ENCODE measurements around the gene TCF4.

Gene TCF4

GRCh38 chr18:55354795-55355194, 233.2 kb downstream of the TCF4 start:
- ChIA-PET CTCF (interaction anchor here (0.8 to 1.7 kb wide), 5 partner anchors 10 to 427 kb away, joined by 3 to 5 read pairs (median 4); no protein-coding TSS in a partner anchor), POLR2A (no interaction called here)
- H3K4me3 ChIP-seq (ENCODE audit: low read depth, low read length): no peak overlapping the region
- no peak for DNase-seq (ENCODE audit: low read depth, low spot score)
- TF ChIP-seq CTCF (IDR thresholded peaks at IDR 0.05; ENCODE audit: insufficient read depth, low read length, missing control alignments): no peak

DNA sequence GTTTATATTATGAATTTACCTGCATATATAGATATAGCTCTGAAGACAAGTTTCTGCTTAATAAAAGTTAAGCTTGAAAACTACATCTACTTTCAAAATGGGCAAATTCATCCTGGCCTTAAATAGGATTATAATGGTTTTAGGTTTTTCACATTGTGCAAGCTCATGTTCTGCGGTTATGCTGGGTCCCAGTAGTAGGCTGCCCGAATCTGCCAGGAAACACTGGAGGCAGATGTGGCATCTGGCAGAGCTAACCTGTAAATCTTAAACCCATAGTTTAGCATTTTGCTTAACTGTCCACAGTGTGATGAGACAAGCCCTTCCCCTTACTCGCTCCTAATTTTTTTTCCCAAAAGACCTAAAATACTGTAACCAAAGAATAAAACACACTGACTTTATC, 234.2 kb downstream of the TCF4 start:
- H3K4me3 ChIP-seq (ENCODE audit: low read depth, low read length): no peak overlapping the region
- POLR2A ChIA-PET: no interaction called here
- TF ChIP-seq CTCF (IDR thresholded peaks at IDR 0.05; ENCODE audit: insufficient read depth, low read length, missing control alignments): no peak
- CTCF ChIA-PET: interaction anchor here (0.8 to 2.6 kb wide), 3 partner anchors 10 to 119 kb away, joined by 4 to 8 read pairs (median 5); no protein-coding TSS in a partner anchor
- DNase-seq (ENCODE audit: low read depth, low spot score): no peak

DNA sequence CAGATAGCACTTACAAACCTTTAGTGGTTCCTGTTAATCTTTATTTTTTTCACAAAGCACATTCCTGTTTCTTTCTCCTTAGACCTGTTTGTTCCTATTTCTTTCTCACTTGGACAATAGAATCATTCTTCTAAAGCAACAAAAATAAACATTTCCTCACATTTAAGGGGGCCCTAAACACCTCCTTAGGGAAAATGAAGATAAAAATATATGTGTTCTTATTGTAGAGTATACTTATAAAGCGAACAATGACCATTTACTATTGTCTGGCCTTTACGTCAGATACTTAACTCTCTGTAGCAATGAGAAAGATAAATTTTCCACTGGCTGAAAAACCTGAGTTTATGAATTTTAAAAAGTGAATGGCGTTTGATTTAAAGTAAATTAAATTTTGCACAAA, 234.6 kb downstream of the TCF4 start:
- TF ChIP-seq CTCF (IDR thresholded peaks at IDR 0.05; ENCODE audit: insufficient read depth, low read length, missing control alignments): no peak
- DNase-seq (ENCODE audit: low read depth, low spot score): no peak
- H3K4me3 ChIP-seq (ENCODE audit: low read depth, low read length): no peak overlapping the region
- ChIA-PET POLR2A (no interaction called here), CTCF (interaction anchor here (1.2 to 2.6 kb wide), 2 partner anchors 9 to 119 kb away, joined by 5 to 8 read pairs; no protein-coding TSS in a partner anchor)

DNA sequence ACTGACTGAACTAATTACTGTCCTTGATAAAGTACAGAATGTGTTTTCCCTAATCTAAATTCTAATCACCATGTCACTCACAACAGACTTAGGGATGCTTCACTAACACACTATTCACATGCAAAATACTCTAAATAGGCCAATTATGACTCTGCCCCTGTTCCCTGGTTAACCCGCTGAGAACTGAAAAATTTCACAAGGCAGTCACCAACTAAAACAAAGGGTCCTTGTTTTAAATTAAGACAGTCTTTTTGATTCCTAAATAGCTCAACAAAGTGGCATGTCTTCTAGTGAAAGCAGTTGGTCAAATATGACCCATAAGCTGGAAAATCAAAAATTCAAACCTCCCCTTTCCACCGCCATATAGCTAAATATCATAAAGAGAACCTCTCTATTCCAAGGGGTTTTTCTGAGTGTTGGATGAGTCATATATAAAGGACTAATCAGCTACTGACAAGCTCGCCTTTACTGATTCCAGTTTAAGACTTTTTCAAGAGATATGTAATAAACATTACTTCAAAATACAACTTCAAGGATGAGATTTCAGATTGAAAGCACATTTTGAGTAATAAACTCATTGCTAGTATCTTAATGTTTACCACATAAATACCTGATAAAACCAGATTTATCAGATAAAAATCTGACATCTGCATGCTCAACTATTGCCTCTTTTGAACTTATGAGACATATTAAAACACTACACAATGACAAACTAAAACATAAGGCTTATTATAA, 235.8 kb downstream of the TCF4 start:
- CTCF ChIA-PET: interaction anchor here (1.6 to 2.6 kb wide), 2 partner anchors 9 to 117 kb away, joined by 8 read pairs; no protein-coding TSS in a partner anchor
- POLR2A ChIA-PET: no interaction called here
- H3K4me3 ChIP-seq (ENCODE audit: low read depth, low read length): no peak overlapping the region
- DNase-seq (ENCODE audit: low read depth, low spot score): no peak
- no peak for TF ChIP-seq CTCF (IDR thresholded peaks at IDR 0.05; ENCODE audit: insufficient read depth, low read length, missing control alignments)

GRCh38 chr18:55351241-55351691, 236.7 kb downstream of the TCF4 start:
- no peak for TF ChIP-seq CTCF (IDR thresholded peaks at IDR 0.05; ENCODE audit: insufficient read depth, low read length, missing control alignments)
- CTCF ChIA-PET: interaction anchor here (1.6 to 2.6 kb wide), 2 partner anchors 9 to 117 kb away, joined by 3 to 8 read pairs; no protein-coding TSS in a partner anchor

DNA sequence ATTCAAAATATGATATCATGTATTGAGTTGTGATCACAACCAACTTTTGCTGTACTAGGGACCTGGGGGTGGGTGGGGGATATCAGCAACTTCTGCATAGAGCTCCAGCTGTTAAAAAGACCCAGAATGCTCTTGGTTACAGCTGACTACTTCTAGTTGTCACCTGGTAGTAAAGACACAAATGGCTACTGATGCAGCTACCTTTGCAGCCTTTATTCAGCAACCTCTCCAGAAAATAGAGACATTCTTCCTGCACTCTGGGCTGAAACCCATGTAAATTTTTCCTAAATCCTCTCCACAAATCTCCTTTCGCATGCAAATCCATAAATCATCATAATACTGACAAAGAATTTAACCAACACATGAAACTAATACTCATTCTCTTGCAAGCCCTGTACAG, 238.3 kb downstream of the TCF4 start:
- no peak for TF ChIP-seq CTCF (IDR thresholded peaks at IDR 0.05; ENCODE audit: insufficient read depth, low read length, missing control alignments)
- POLR2A ChIA-PET: no interaction called here
- DNase-seq (ENCODE audit: low read depth, low spot score): no peak
- CTCF ChIA-PET: interaction anchor here (1.0 to 1.9 kb wide), 5 partner anchors 7 to 116 kb away, joined by 3 to 4 read pairs (median 3); no protein-coding TSS in a partner anchor
- no peak overlapping the region for H3K4me3 ChIP-seq (ENCODE audit: low read depth, low read length)

More at GRCh38 chr18:55351241-55351691, 236.7 kb downstream of the TCF4 start:
- no peak overlapping the region for H3K4me3 ChIP-seq (ENCODE audit: low read depth, low read length)
- no peak for DNase-seq (ENCODE audit: low read depth, low spot score)
- POLR2A ChIA-PET: no interaction called here
